Kidney epithelial cell (primary cell): ENCODE data around the gene MAPK9. TPM values are rescaled to one million over a fixed set of nuclear protein-coding genes. Genes with fewer than 3 reads are reported as not detected.

Experiments used
- DNase-seq: peaks from one replicate; pipeline ENCODE4 v3.0.0-alpha.2; 2010; ENCODE audit warnings: low read depth
- H3K27me3 ChIP-seq: 2 replicates; pipeline ENCODE4 v1.6.0; 2011; ENCODE audit warnings: low read length; ENCODE audit not compliant: control insufficient read depth, insufficient read depth
- H3K36me3 ChIP-seq: 2 replicates; pipeline ENCODE4 v1.5.1; 2011; ENCODE audit warnings: low read length; ENCODE audit not compliant: control insufficient read depth, insufficient read depth
- H3K4me3 ChIP-seq: 2 replicates; pipeline ENCODE4 v1.5.1; 2011; ENCODE audit warnings: low read depth, mild to moderate bottlenecking, control low read depth, low read length
- CTCF ChIP-seq: IDR thresholded peaks from 2 replicates; pipeline ENCODE4 v1.5.1; 2011; ENCODE audit warnings: mild to moderate bottlenecking, moderate library complexity, low read length, control low read depth, inconsistent platforms; ENCODE audit not compliant: insufficient read depth, poor library complexity, severe bottlenecking
- total RNA-seq: library from RNA; depleted of rRNA; stranded (reverse); fragments of >200 nt; gene quantifications from 2 replicates; pipeline ENCODE4 v1.2.3, GENCODE V29; 2015

The MAPK9 gene
- total RNA-seq, result 22.5 and 25.1 TPM in 2 replicates

- no peaks in the 10 kb centered on the region for H3K36me3 ChIP-seq
- H3K4me3 ChIP-seq, result peak within 1 kb of the TSS; percentile 56
- no peak for DNase-seq
- TF ChIP-seq CTCF, result no peak
- no peaks in the 10 kb centered on the region for H3K27me3 ChIP-seq
Measured at GRCh38 chr5:180291943-180292831, at the start of gene MAPK9. Gene MAPK9, minus strand, starts transcription at chr5:180292083. Its CDS starts 11,522 bp downstream, at chr5:180280561.

GRCh38 chr5:180341595-180341994 is 49.7 kb upstream of the MAPK9 start:
- H3K36me3 ChIP-seq, result no peaks in the 10 kb centered on the region
- no peak for TF ChIP-seq CTCF
- DNase-seq, result no peak
- no peaks in the 10 kb centered on the region for H3K27me3 ChIP-seq
- no peak overlapping the region for H3K4me3 ChIP-seq

- Histone ChIP-seq H3K36me3 (no peaks in the 10 kb centered on the region), H3K27me3 (no peaks in the 10 kb centered on the region), H3K4me3 (no peak overlapping the region)
- no peak for TF ChIP-seq CTCF
- DNase-seq, result no peak
Measured at GRCh38 chr5:180340856-180341255, 49.0 kb upstream of the MAPK9 start.

- no peak for TF ChIP-seq CTCF
- H3K4me3 ChIP-seq, result no peak overlapping the region
- H3K27me3 ChIP-seq, result no peaks in the 10 kb centered on the region
- DNase-seq, result no peak
- no peaks in the 10 kb centered on the region for H3K36me3 ChIP-seq
Measured at GRCh38 chr5:180339583-180340183, 47.8 kb upstream of the MAPK9 start.

- Histone ChIP-seq H3K36me3 (no peaks in the 10 kb centered on the region), H3K4me3 (no peak overlapping the region), H3K27me3 (no peaks in the 10 kb centered on the region)
- TF ChIP-seq CTCF, result no peak
- no peak for DNase-seq
Measured at GRCh38 chr5:180338001-180338707, 46.3 kb upstream of the MAPK9 start.
